ENCODE measurements around the gene GRIP2. TPM values are rescaled to one million over a fixed set of nuclear protein-coding genes. Genes with fewer than 3 reads are reported as not detected.

GRIP2 gene
- total and polyA plus RNA-seq, 3 experiments from 2014 or later, result not detected

DNA sequence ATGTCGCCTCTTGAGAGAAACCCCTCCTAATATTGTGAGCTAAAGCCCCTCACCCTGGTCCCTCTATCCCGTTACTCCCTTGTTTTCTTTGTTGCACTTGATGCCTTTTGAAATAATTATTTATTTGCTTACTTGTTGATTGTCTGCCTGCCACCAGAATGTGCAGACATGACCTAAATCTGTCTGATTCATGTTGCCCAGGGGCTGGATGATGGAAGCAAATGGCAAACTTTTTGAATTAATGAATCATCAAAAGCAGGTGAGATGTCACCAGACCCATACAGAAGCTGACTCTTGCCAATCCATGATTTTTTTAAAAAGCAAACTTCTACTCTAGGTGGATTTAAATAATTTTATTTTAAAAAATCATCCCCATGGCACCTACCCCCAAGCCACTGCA lies 49.3 kb downstream of the GRIP2 start:
- Histone ChIP-seq H3K9me3 (ENCODE audit: low read length) (no peaks in the 10 kb centered on the region), H3K27me3 (ENCODE audit: insufficient read depth, low read length, poor library complexity, severe bottlenecking) (no peaks in the 10 kb centered on the region), H3K4me1 (ENCODE audit: insufficient read depth, low read length) (no peaks in the 10 kb centered on the region), H3K4me3 (ENCODE audit: low read length) (no peak overlapping the region), H3K36me3 (ENCODE audit: insufficient read depth, low read length) (no peaks in the 10 kb centered on the region), H3K27ac (ENCODE audit: low read depth, low read length) (no peak overlapping the region)
- Mint-ChIP-seq H3K27me3 (peaks cover 0 to 5% of the 10 kb centered on the region in 2 donors), H3K4me1 (no peaks in the 10 kb centered on the region), H3K27ac (no peak overlapping the region), H3K36me3 (peaks cover 5 to 47% (median 10%) of the 10 kb centered on the region in 3 donors), H3K9me3 (no peaks in the 10 kb centered on the region), H3K4me3 (no peak overlapping the region)
- DNase-seq, result no peak
- CTCF ChIA-PET, result interaction anchor here (1.6 kb wide), 1 partner anchor 287 kb away, joined by 3 read pairs; no protein-coding TSS in a partner anchor
- POLR2A ChIA-PET, result no interaction called here

DNA sequence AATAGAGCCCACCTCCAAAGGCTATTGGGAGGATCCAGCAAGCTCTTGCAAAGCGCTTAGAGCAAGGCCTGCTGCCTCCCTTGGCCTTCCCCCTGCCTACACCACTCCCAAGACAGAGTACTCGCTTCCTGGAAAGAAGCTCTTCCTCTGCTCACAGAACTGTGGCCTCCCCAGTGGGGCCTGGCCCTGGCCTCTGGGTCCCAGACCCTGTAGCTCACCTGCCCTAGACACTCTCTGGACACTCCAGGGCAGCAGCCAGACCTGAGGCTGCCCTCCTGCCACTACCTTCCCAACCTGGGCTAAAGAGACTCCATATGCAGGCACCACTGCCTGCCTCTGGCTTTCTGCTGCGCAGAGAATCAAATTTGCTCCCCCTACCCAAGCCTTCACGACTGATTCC lies 49.9 kb downstream of the GRIP2 start:
- no peaks in the 10 kb centered on the region for H3K4me1 Mint-ChIP-seq
- POLR2A ChIA-PET, result no interaction called here
- H3K27ac ChIP-seq (ENCODE audit: low read depth, low read length), result no peak overlapping the region
- peaks cover 0 to 5% of the 10 kb centered on the region in 2 donors for H3K27me3 Mint-ChIP-seq
- H3K4me3 ChIP-seq (ENCODE audit: low read length), result no peak overlapping the region
- CTCF ChIA-PET, result interaction anchor here (1.6 kb wide), 1 partner anchor 287 kb away, joined by 3 read pairs; no protein-coding TSS in a partner anchor
- no peak for DNase-seq
- H3K36me3 ChIP-seq (ENCODE audit: insufficient read depth, low read length), result peaks cover 4% of the 10 kb centered on the region
- no peaks in the 10 kb centered on the region for H3K9me3 ChIP-seq (ENCODE audit: low read length)
- peak overlapping the region in 4 of 8 donors; percentile 7 to 58 (median 33) for H3K27ac Mint-ChIP-seq
- no peaks in the 10 kb centered on the region for H3K9me3 Mint-ChIP-seq
- no peaks in the 10 kb centered on the region for H3K4me1 ChIP-seq (ENCODE audit: insufficient read depth, low read length)
- H3K36me3 Mint-ChIP-seq, result peaks cover 5 to 53% (median 15%) of the 10 kb centered on the region in 3 donors
- no peaks in the 10 kb centered on the region for H3K27me3 ChIP-seq (ENCODE audit: insufficient read depth, low read length, poor library complexity, severe bottlenecking)
- no peak overlapping the region for H3K4me3 Mint-ChIP-seq

DNA sequence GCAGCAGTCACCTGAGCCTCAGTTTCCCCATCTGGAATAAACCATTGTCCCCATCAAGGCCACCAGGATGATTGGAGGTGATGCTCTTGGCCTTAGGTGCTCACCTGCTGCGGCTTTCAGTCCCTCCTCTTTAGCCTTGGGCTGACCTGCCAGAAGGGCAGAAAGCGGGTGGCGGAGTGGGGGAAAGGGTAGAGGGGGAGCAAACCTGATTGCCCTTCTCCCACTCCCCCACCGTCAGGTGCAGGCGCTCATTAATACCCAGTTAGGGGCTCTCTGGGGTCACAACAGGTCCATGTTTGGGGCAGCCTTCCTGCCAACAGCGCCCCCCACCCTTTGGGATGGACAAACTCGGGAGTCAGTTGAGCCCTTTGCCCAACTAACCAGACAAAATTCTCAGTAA lies 50.5 kb downstream of the GRIP2 start:
- peaks cover 0 to 5% of the 10 kb centered on the region in 2 donors for H3K27me3 Mint-ChIP-seq
- H3K36me3 Mint-ChIP-seq, result peaks cover 5 to 58% (median 19%) of the 10 kb centered on the region in 3 donors
- ChIA-PET CTCF (interaction anchor here (1.6 kb wide), 1 partner anchor 286 kb away, joined by 3 read pairs; no protein-coding TSS in a partner anchor), POLR2A (no interaction called here)
- H3K9me3 Mint-ChIP-seq, result no peaks in the 10 kb centered on the region
- no peaks in the 10 kb centered on the region for H3K9me3 ChIP-seq (ENCODE audit: low read length)
- no peak overlapping the region for H3K4me3 Mint-ChIP-seq
- H3K36me3 ChIP-seq (ENCODE audit: insufficient read depth, low read length), result peaks cover 4% of the 10 kb centered on the region
- H3K27me3 ChIP-seq (ENCODE audit: insufficient read depth, low read length, poor library complexity, severe bottlenecking), result no peaks in the 10 kb centered on the region
- DNase-seq, result no peak
- no peak overlapping the region for H3K4me3 ChIP-seq (ENCODE audit: low read length)
- no peaks in the 10 kb centered on the region for H3K4me1 Mint-ChIP-seq
- no peak overlapping the region for H3K27ac ChIP-seq (ENCODE audit: low read depth, low read length)
- peak overlapping the region in 1 of 8 donors; percentile 57 for H3K27ac Mint-ChIP-seq
- H3K4me1 ChIP-seq (ENCODE audit: insufficient read depth, low read length), result no peaks in the 10 kb centered on the region

GRCh38 chr3:14488286-14489041 lies 51.7 kb downstream of the GRIP2 start:
- CTCF ChIA-PET, result no interaction called here
- Histone ChIP-seq H3K9me3 (ENCODE audit: low read length) (no peaks in the 10 kb centered on the region), H3K27ac (ENCODE audit: low read depth, low read length) (no peak overlapping the region), H3K4me3 (ENCODE audit: low read length) (no peak overlapping the region), H3K36me3 (ENCODE audit: insufficient read depth, low read length) (peaks cover 4% of the 10 kb centered on the region), H3K4me1 (ENCODE audit: insufficient read depth, low read length) (no peaks in the 10 kb centered on the region), H3K27me3 (ENCODE audit: insufficient read depth, low read length, poor library complexity, severe bottlenecking) (no peaks in the 10 kb centered on the region)
- no peak for DNase-seq
- Mint-ChIP-seq H3K36me3 (peaks cover 5 to 69% (median 28%) of the 10 kb centered on the region in 3 donors), H3K27me3 (peaks cover 0 to 1% of the 10 kb centered on the region in 2 donors), H3K4me3 (no peak overlapping the region), H3K9me3 (no peaks in the 10 kb centered on the region), H3K27ac (peak overlapping the region in 4 of 8 donors; percentile 23 to 88 (median 53)), H3K4me1 (no peaks in the 10 kb centered on the region)
- POLR2A ChIA-PET, result no interaction called here

- H3K27me3 ChIP-seq (ENCODE audit: insufficient read depth, low read length, poor library complexity, severe bottlenecking), result no peaks in the 10 kb centered on the region
- no peak overlapping the region for H3K27ac ChIP-seq (ENCODE audit: low read depth, low read length)
- no peak for DNase-seq
- Mint-ChIP-seq H3K27me3 (peaks cover 0 to 1% of the 10 kb centered on the region in 2 donors), H3K27ac (no peak overlapping the region), H3K4me1 (no peaks in the 10 kb centered on the region), H3K9me3 (no peaks in the 10 kb centered on the region), H3K36me3 (peaks cover 5 to 75% (median 32%) of the 10 kb centered on the region in 3 donors), H3K4me3 (no peak overlapping the region)
- no peaks in the 10 kb centered on the region for H3K4me1 ChIP-seq (ENCODE audit: insufficient read depth, low read length)
- H3K36me3 ChIP-seq (ENCODE audit: insufficient read depth, low read length), result peaks cover 9% of the 10 kb centered on the region
- no peak overlapping the region for H3K4me3 ChIP-seq (ENCODE audit: low read length)
- ChIA-PET POLR2A (no interaction called here), CTCF (interaction anchor here (1.0 kb wide), 1 partner anchor 12 kb away, joined by 3 read pairs; no protein-coding TSS in a partner anchor)
- H3K9me3 ChIP-seq (ENCODE audit: low read length), result no peaks in the 10 kb centered on the region
Observed at GRCh38 chr3:14487821-14488220, 52.3 kb downstream of the GRIP2 start.

DNA sequence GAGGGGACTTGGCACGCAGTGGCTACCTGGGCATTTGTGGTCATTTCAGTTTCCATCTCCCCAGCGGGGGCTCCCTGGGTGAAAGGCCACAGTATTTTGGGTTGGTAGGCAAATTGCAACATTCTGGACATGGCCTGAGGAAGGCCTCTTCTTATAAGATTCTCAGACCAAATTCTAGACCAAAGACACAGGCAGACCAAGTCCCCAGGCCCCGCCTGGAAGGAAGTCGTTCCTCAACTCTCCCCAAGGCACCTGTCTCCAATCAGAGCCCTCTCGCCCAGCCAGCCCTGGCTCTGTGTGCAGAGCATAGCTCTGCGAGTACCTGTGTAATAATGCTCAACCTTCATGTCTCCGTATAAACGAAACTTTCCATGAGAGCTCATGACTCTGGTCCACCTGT lies 53.1 kb downstream of the GRIP2 start:
- Mint-ChIP-seq H3K27me3 (peaks cover 0 to 1% of the 10 kb centered on the region in 2 donors), H3K27ac (peak overlapping the region in 3 of 8 donors; percentile 54 to 72 (median 58)), H3K9me3 (no peaks in the 10 kb centered on the region), H3K4me1 (no peaks in the 10 kb centered on the region), H3K36me3 (peaks cover 5 to 83% (median 32%) of the 10 kb centered on the region in 3 donors), H3K4me3 (no peak overlapping the region)
- Histone ChIP-seq H3K4me3 (ENCODE audit: low read length) (no peak overlapping the region), H3K36me3 (ENCODE audit: insufficient read depth, low read length) (peaks cover 12% of the 10 kb centered on the region), H3K4me1 (ENCODE audit: insufficient read depth, low read length) (no peaks in the 10 kb centered on the region), H3K27me3 (ENCODE audit: insufficient read depth, low read length, poor library complexity, severe bottlenecking) (no peaks in the 10 kb centered on the region), H3K9me3 (ENCODE audit: low read length) (no peaks in the 10 kb centered on the region), H3K27ac (ENCODE audit: low read depth, low read length) (no peak overlapping the region)
- ChIA-PET POLR2A (no interaction called here), CTCF (interaction anchor here (1.0 kb wide), 1 partner anchor 11 kb away, joined by 3 read pairs; no protein-coding TSS in a partner anchor)
- no peak for DNase-seq

DNA sequence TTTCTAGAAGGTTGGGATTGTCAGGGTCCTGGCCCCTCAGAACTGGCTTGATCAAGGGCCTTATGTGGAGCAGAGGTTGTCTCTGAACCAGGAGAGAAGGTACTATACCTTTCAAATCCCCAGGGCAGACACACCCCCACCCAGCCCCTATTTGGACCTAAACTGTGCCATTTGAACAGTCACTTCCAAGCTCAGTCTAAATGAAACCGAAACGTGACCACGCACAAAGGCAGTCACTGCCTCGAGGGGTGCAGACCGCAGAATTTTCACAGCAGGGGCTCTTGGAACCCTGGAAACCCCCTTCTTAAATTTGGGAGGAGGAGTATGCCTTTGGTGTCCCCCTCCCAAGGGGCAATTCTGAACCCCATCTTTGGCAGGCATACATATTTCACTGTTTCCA lies 53.7 kb downstream of the GRIP2 start:
- Mint-ChIP-seq H3K9me3 (no peaks in the 10 kb centered on the region), H3K27me3 (peaks cover 0 to 1% of the 10 kb centered on the region in 2 donors), H3K4me1 (no peaks in the 10 kb centered on the region), H3K4me3 (no peak overlapping the region), H3K27ac (peak overlapping the region in 4 of 8 donors; percentile 31 to 86 (median 57)), H3K36me3 (peaks cover 9 to 89% (median 34%) of the 10 kb centered on the region in 3 donors)
- CTCF ChIA-PET, result no interaction called here
- no peaks in the 10 kb centered on the region for H3K27me3 ChIP-seq (ENCODE audit: insufficient read depth, low read length, poor library complexity, severe bottlenecking)
- H3K36me3 ChIP-seq (ENCODE audit: insufficient read depth, low read length), result peaks cover 18% of the 10 kb centered on the region
- no peaks in the 10 kb centered on the region for H3K4me1 ChIP-seq (ENCODE audit: insufficient read depth, low read length)
- DNase-seq, result no peak
- no peaks in the 10 kb centered on the region for H3K9me3 ChIP-seq (ENCODE audit: low read length)
- POLR2A ChIA-PET, result no interaction called here
- no peak overlapping the region for H3K4me3 ChIP-seq (ENCODE audit: low read length)
- H3K27ac ChIP-seq (ENCODE audit: low read depth, low read length), result no peak overlapping the region

GRCh38 chr3:14485981-14486380 lies 54.2 kb downstream of the GRIP2 start:
- H3K9me3 ChIP-seq (ENCODE audit: low read length), result no peaks in the 10 kb centered on the region
- Mint-ChIP-seq H3K27ac (peak overlapping the region in 1 of 8 donors; percentile 69), H3K4me3 (no peak overlapping the region), H3K9me3 (no peaks in the 10 kb centered on the region), H3K4me1 (no peaks in the 10 kb centered on the region), H3K27me3 (peaks cover 0 to 1% of the 10 kb centered on the region in 2 donors), H3K36me3 (peaks cover 9 to 94% (median 37%) of the 10 kb centered on the region in 3 donors)
- H3K27me3 ChIP-seq (ENCODE audit: insufficient read depth, low read length, poor library complexity, severe bottlenecking), result no peaks in the 10 kb centered on the region
- H3K4me3 ChIP-seq (ENCODE audit: low read length), result no peak overlapping the region
- DNase-seq, result no peak
- no peaks in the 10 kb centered on the region for H3K4me1 ChIP-seq (ENCODE audit: insufficient read depth, low read length)
- ChIA-PET POLR2A (no interaction called here), CTCF (interaction anchor here (1.5 kb wide), 1 partner anchor 18 kb away, joined by 3 read pairs; no protein-coding TSS in a partner anchor)
- peaks cover 23% of the 10 kb centered on the region for H3K36me3 ChIP-seq (ENCODE audit: insufficient read depth, low read length)
- H3K27ac ChIP-seq (ENCODE audit: low read depth, low read length), result no peak overlapping the region

All from CD8-positive, alpha-beta memory T cell (primary cell).